ENCODE data around the gene BAD. TPM values are rescaled to one million over a fixed set of nuclear protein-coding genes. Genes with fewer than 3 reads are reported as not detected.
"Not testable (repeated sequence)": the region's sequence is repeated elsewhere in the genome, so short reads cannot be mapped to it uniquely, and the experiment has no call there.

The BAD gene
- polyA plus RNA-seq, 10 donors: 18.3 to 40.5 (median 27.2) TPM

DNA sequence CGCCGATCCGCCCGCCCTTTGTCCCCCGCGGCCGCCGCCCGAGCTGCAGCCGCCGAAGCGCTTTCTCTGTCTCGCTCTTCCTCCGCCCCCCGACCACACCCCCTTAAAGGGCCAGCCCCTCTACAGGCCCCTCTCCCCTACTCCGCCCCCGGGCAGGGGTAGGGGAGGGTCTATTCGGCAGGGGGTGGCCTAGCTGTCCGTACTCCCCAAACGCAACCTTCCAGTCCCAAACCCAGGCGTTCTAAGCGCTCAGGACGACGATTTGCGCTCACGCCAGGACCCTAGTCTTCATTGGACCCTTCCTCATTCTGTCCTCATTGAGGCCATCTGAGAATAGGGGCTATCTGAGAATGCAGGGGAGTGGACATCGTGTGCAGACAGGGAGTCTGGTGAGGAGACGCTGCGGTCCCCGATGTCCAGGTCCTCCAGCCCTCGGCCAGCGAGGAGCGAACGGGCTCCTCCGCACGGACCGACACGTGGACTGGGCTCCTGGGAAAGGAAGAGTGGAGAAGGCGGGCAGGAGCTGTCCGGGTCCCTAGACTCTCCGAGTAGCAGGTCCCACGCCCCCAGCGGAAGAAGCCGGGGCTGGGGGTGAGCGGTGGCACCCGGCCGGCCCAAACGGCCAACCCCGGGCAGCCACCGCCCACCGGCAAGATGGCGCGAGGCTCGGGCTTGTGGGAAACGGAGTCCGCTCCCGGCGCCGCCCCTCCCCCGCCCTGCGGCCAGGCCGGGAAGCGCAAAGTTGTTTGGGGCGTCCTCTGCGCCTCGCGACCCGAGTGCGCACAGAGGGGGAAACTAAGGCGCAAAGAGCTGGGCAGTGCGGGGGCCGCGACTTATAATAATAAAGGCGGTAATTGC, 37.4 kb downstream of the BAD start, which contains the start of gene PPP1R14B:
TSS of gene PPP1R14B (minus strand) at position 73 of the 858 bp plus-strand sequence. CDS start 270 bp downstream, outside the sequence.
- peak; percentile 84 to 96 (median 90) for DNase-seq

DNA sequence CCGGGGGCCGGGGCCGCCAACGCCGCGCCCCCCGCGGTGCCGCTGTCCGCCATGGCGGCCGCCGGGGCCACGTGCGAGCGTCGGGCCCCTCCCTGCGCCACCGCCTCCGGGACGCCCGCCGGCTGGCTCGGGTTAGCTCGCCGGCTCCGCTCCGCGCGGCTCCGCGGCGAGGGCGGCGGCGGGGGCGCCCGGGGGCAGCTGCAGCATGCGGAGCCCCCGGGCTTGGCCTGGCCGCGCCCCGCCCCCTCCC, 37.9 kb downstream of the BAD start:
- DNase-seq: not testable (repeated sequence)

DNA sequence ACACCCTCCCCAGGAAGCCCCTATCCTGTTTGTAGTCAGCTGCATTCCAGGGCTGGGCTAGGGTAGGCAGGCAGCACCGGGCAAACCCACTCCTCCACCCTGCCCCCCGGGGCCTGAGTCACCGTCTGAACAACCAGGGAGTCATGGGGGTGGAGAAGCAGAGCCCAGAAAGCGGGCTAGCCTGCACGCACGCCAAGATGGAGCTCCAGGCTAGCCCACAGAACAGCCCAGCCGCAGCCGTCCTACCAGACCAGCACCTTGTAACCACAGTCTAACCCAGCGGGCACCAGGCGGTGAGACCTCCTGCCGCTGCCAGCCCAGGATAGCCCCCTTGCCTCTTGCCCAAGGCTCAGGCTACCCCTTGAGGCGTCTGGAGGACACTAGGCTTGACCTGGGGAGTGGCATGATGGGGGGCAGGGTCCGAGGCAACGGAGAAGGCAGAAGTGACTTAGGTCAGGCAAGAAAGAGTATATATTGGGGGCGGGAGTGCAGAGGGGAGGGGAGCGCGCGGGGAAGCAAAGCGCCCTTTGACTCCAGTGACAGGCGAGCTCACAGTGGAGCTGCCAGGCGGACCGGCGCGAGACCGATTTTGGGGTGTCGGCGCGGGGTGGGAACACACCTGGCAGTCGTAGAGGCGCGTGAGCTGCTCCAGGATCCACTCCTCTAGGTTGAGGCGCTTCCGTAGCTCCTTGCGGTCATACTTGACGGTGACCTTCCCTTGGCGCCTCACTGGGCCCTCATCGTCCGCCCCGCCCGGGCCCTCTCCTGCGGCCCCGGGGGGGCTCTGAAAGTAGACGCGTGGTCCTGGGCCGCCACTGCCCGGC, 38.5 kb downstream of the BAD start:
- peak in 1 of 3 donors; percentile 88 for DNase-seq

DNA sequence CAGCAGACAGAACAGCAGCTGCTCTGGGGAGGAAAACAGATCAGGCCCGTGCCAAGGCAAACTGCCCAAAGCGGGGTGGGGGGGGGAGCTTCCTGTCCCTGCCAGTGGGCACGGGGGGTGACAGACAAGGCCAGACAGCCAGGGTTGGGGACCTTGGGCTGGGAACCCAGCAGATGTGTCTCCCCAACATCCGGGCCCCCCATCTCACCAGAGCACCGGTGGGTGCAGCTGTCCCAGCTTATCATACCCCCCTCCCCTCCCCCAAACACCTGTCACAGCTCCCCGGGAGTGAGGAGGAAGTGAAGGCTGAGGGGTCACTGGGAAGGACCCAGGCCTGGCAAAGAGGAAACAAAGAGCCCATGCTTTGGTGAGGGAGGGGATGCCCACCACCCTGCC, 39.1 kb downstream of the BAD start:
- DNase-seq: peak in 1 of 3 donors; percentile 84

DNA sequence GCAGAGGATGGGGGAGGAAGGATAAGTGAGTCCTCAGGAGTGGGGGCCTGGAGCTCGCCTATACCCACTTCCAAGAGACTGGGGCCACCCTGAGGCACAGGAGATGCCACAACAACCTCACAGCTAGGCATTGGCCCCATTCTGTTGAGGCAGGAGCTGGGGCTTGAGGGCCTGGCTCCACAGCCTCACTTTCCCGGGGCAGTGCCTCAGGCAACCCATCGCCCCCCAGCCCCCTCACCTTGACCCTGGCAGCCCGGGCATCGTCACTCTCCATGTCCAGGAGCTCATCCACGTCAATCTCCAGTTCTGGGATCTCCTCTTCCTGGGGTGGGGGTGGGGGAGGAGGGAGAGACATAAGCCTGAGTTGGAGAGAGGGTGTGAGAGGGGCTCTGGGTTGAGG, 39.5 kb downstream of the BAD start:
- DNase-seq: no peak

DNA sequence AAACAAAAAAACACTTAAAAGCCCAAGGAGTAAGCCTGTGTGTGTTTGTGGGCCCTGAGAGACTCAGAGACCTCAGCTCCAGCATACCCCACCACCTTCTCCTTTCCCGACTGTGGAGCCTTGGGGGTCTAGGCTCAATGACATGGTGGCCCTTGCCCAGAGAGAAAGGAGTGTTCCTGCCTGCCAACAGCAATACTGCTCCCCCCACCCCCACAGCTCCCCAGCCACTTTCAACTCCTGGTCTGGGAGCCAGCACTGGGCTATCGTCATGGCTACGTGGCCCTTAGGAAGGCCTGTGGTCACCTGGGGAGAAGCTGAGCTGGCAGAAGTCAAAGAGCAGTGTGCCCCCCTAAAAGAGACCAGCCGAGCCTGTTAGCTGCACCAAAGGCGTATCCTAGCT, 40.4 kb downstream of the BAD start:
- DNase-seq: no peak

DNA sequence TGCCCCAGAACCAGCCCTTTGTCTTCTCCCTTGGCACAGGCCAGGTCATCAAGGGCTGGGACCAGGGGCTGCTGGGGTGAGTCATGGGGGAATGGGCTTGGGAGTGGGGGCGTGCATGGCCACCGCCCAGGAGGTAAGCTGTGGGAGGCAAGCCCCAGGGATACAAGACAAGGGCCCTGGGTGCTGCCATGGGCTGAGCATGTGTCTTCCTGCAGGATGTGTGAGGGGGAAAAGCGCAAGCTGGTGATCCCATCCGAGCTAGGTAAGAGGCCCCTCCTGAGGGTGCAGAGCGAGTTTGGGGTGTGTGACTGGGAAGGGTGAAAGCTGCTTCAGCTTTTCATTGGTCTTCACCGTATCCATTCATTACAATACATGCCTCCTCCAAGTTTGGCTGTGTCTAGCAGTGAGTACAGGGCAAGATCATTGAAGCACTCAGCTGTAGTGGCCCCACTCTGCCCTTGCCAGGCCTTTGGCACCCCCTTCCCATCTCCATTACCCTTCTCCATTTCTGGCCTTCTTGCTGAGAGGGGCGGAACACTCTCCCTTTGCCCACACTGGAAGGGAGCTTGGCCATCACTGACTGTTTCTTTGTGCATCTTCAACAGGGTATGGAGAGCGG, 41.1 kb downstream of the BAD start:
- DNase-seq: no peak

DNA sequence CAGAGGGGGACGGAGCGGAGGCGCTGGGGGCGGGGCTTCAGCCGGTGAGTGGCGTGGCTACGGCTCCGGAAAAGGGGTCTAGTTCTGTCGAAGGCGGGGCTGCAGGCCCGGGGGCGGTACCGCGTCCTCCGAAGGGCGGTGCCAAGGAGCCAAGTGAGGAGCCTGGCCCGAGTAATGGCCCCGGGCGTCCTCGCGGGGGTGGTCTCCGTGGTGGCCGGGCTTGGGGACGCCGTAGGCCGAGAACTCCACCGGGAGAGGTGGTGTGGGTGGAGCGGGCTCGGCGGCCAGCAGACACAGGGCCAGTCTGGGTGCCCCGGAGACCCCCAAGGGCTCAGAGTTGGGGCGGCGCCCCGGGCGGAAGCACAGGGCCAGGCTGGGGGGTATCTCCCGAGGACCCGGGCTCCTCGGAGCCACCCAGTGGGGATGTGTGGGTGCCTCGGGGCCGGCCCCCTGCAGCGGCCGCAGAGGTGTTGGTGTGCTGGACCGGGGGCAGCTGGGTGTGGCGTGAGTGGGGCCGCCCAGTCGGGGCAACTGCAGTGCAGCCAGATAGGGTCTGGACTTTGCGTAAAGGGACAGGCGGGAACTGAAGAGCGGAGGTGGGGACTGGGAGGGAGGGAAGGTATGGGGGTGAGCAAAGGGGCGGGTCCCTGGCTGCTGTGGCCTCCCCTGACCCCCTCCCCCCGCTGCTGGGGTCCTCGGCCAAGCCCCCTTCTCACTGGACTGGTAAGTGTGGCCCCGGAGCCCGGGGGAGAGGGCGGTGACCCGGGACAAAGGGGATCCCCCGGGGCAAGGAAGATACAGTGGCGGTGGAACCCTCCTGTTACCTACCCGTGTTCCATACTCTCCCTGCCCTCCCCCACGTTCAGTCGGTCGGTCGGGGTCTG, 42.7 kb downstream of the BAD start:
- no peak for DNase-seq

DNA sequence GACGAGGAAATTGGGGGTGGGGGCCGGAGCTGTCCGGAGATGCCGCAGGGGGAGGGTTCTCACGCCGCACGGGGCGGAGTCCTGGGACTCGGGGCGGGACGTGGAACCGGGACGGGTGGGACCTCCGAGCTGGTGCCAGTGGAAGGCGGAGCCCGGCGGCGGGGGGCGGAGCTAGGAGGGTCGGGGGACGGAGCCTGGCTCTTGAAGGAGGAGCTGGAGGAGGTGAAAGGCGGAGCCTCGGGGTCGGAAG, 43.3 kb downstream of the BAD start:
- DNase-seq: peak; percentile 99 to 100 (median 100)

DNA sequence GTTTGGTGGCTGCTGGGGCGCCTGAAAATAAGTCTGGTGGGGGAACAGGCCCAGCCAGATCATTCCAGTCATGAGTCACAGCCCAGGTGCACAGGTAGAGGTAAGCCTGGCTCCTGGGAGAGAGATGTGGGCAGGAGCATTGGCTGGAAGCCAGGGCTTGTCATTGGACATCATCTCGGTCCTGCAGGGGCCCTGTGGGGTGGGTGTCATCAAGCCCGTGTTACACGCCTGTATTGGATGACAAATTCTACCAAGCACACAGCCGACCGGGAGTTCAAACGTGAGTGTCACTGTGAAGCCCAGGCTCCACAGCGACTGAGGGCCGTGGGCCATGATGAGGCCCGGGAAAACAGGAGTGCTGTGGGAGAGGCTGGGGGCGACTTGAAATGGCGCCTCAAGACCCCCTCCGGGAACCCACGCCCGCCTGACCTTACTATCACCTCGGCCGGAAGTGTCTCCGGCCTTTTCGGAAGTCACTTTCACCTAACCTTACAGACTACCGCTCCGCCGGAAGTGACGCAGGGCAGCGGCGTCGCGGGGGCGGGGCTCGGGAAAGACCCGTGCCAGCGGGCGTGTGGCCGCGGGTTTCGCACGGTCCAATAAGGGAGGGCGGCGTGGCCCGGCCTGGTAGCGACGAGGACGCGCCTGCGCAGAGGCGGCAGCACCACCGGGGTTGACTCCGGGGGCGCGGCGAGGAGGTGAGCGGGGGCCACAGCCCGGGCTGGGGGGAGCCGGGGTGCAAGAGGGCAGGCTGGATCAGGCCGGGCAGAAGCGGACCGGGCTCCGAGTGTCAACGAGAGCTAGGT, 43.8 kb downstream of the BAD start, which contains the start of gene FKBP2:
TSS of gene FKBP2 (plus strand) at position 661 of the 806 bp plus-strand sequence. CDS start 1,293 bp downstream, outside the sequence.
- peak; percentile 97 to 99 (median 98) for DNase-seq

DNA sequence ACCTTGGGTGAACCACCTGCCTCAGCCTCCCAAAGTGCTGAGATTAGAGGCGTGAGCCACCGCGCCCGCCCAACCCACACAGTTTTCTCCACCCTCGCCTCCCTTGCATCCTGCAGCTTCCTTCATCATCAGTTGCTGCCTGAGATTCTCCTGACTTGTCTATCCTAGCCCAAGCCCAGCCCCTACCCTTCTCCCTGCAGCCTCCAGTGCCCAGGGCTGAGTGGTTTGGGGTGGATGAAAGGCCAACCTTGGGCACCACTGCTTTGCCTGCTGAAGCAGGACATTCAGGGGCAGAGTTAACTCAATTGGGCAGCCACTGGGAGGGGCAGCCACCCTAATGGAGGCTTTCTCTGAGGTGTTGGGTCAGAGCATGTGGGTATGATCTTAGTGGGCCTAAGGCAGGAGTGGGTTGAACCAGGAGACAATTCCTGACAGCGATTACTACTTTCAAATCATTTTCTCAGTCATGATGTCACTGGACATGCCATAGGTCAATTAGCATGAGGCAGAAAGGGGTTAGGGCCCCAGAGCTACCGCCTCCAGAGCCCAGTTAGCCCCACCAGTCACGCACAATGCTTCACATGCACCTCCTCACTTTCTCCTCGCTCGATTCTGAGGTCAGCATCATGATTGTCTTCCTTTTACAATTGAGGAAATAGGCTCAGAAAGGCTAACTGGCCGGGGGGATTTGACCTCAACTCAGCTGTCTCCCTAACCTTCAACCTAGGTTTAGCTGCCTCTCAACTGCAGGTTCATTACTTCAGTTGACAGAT, 44.6 kb downstream of the BAD start:
- no peak for DNase-seq

DNA sequence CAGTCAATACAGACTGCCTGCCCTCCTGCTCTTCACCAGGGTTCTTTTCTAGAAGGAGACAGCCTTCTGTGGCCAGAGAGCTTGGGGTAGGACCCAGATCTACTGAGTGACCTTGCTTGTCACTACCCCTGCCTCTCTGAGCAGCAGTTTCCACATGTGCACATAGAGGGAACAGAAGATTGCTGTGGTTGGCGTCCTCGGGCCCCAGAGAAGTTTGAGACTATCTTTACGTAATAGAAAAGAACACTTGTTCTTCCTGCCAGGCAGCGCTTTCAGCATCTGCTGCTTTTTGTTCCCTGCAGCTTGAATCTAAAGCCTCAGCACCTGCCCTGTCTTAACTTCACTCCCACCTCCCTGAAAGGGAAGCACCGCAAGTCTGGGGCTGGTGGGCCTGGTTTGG, 45.5 kb downstream of the BAD start:
- no peak for DNase-seq

DNA sequence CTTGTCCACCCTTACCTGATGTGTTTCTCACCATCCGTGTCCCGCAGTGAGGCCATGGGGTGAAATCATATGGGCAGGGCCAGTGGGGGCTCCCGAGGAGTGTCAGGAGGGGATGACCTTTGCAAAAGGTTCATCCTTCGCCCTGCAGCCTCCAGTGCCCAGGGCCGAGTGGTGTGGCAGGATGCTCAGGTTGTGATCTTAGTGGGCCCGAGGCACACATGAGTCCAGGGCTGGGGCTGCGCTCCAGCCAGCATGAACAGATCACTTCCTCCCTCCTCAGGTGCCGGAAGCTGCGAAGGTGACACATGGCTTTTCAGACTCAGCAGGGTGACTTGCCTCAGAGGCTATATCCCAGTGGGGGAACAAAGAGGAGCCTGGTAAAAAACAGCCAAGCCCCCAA, 46.4 kb downstream of the BAD start:
- DNase-seq: no peak

DNA sequence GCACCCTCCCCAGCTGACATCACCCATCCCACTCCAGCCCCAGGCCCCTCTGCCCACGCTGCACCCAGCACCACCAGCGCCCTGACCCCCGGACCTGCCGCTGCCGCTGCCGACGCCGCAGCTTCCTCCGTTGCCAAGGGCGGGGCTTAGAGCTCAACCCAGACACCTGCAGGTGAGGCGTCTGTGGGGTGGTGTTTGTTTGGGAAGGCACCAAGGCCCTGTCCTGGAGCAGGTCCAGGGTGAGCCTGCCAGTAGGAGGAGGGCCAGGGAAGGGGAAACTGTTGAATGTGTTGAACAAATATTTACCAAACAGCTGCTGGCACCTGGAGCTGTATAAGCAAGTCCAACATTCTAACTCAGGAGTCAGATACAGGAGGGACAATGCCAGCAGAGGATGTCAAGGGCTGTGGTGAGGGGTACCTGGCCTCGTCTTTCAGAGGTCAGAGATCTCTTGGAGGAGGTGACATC, 46.9 kb downstream of the BAD start:
- DNase-seq: no peak

DNA sequence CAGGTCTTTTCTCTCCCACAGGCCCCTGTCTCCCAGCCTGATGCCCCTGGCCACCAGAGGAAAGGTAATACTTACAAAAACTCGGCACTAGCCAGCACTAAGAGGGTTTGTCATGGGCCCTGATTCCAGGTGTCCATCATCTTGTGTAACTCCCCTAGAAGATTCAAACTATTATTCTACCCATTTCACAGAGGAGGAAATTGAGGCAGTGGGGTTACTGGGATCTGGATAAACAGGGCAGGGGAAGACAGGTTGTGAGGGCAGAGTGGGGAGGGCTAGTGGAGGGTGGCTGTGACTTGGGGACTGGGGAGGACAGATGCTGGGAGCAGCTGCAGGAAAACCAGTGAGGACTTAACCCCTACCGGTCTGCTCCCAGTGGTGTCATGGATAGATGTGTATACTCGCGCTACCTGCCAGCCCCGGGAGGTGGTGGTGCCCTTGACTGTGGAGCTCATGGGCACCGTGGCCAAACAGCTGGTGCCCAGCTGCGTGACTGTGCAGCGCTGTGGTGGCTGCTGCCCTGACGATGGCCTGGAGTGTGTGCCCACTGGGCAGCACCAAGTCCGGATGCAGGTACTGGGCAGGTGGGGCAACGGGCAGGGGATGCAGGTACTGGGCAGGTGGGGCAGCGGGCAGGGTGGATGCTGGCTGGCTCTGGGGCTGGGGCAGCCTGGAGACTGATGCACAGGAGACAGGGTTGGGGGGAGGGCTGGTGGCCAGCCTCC, 48.9 kb downstream of the BAD start:
- no peak for DNase-seq

DNA sequence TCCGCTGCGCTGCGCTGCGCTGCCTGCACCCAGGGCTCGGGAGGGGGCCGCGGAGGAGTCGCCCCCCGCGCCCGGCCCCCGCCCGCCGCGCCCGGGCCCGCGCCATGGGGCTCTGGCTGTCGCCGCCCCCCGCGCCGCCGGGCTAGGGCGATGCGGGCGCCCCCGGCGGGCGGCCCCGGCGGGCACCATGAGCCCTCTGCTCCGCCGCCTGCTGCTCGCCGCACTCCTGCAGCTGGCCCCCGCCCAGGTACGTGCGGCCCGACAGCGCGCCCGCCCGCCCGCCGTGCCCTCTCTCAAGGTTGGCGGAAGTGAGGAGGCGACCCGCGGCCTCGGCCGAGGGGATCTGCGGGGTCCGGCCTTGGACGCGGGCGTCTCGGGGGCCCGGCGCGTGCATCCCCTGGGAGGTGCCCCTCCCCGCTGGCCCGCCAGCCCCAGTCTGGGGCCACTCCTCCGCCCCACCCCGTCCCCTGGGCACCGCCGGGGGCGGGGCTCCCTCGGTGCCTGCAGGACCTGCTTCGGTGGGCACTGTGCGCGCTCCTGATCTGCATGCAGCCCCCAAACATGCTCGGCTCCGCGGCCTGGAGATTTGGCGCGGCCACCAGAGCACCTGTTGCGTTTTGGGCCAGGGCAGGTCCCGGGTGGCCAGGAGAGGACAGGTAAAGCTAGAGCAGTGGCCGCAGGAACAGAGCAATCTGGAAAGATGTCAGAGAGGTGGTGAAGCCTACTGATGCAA, 49.7 kb downstream of the BAD start:
- peak in 1 of 3 donors; percentile 64 for DNase-seq

DNA sequence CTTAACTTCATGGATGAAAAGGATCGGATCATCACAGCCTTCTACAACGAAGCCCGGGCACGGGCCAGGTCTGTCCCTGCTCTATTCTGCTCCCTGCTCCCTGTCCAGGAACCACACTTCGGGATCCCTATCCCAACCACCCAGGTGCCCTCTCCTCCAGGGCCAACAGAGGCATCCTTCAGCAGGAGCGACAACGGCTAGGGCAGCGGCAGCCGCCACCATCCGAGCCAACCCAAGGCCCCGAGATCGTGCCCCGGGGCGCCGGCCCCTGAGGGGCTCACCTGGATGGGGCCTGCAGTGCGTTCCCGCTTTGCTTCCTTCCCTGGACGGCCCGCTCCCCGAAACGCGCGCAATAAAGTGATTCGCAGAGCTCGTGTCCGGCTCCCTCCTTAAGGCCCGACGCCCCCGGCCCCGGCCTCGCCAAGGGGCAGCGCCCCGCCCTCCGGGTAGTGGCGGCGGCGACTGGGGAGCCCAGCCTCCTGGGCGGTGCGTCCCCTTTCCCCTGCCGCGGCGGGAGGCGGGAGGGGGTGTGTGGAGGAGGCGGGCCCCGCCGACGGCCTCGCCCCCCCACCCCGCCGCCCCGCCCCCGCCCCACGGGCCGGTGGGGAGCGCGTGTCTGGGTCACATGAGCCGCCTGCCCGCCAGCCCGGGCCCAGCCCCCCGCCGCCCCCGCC, 50.4 kb downstream of the BAD start, which contains the start of gene VEGFB:
TSS of gene VEGFB (plus strand) at position 672 of the 674 bp plus-strand sequence. CDS start 250 bp downstream, outside the sequence.
- peak in 1 of 3 donors; percentile 78 for DNase-seq

DNA sequence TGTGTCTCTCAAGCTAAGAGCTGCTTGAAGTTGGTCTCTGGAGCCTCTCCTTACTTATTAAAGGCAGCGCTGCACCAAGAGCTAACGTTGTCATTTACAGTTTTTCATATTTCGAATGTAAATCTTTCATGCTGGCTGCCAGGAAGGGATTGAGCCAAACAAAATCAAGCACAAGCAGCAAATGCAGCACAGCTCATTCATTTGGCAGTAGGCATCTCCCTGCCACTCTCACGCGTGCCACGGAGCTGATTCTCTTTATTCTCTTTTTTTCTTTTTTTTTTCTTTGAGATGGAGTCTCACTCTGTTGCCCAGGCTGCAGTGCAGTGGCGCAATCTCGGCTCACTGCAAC, 51.5 kb downstream of the BAD start:
- DNase-seq: no peak

Data from muscle of back (tissue), 11 donors.